HG03558 (cell line): ENCODE results near the gene KRT2.

Experiments used
- ATAC-seq: cut with Tn5 transposase; IDR thresholded peaks from one replicate; pipeline ENCODE4 v1.9.1; 2021; ENCODE audit warnings: moderate number of reproducible peaks; ENCODE audit not compliant: unreplicated experiment; ENCODE audit errors: extremely low read depth

The KRT2 gene

GRCh38 chr12:52651726-52652261, at the start of gene KRT2:
Gene KRT2, minus strand, starts transcription at chr12:52652211. Its CDS starts 69 bp downstream, at chr12:52652142.
- ATAC-seq = no peak

GRCh38 chr12:52701281-52701680, 49.3 kb upstream of the KRT2 start:
- no peak for ATAC-seq

GRCh38 chr12:52699960-52700359, 47.9 kb upstream of the KRT2 start:
- no peak for ATAC-seq

GRCh38 chr12:52699373-52699772, 47.4 kb upstream of the KRT2 start:
- ATAC-seq = no peak

- no peak for ATAC-seq
Measured at GRCh38 chr12:52698651-52699340, 46.8 kb upstream of the KRT2 start.

- no peak for ATAC-seq
Measured at GRCh38 chr12:52697058-52697582, 45.1 kb upstream of the KRT2 start.

GRCh38 chr12:52696588-52696987, 44.6 kb upstream of the KRT2 start:
- no peak for ATAC-seq

GRCh38 chr12:52695039-52695438, 43.0 kb upstream of the KRT2 start:
- no peak for ATAC-seq

GRCh38 chr12:52694151-52694550, 42.1 kb upstream of the KRT2 start:
- ATAC-seq = no peak

- no peak for ATAC-seq
Measured at GRCh38 chr12:52693261-52693660, 41.2 kb upstream of the KRT2 start.

- ATAC-seq = no peak
Measured at GRCh38 chr12:52692254-52692653, 40.2 kb upstream of the KRT2 start.

GRCh38 chr12:52691841-52692150, 39.8 kb upstream of the KRT2 start:
- ATAC-seq = no peak

- no peak for ATAC-seq
Measured at GRCh38 chr12:52691076-52691840, 39.2 kb upstream of the KRT2 start.

- no peak for ATAC-seq
Measured at GRCh38 chr12:52690351-52691075, 38.5 kb upstream of the KRT2 start.

GRCh38 chr12:52689936-52690335, 37.9 kb upstream of the KRT2 start:
- no peak for ATAC-seq

GRCh38 chr12:52689239-52689638, 37.2 kb upstream of the KRT2 start:
- ATAC-seq = no peak

- ATAC-seq = no peak
Measured at GRCh38 chr12:52688481-52688880, 36.5 kb upstream of the KRT2 start.

GRCh38 chr12:52687497-52688385, 35.7 kb upstream of the KRT2 start:
- no peak for ATAC-seq

GRCh38 chr12:52686756-52687487, 34.9 kb upstream of the KRT2 start:
- no peak for ATAC-seq
